Measurements from ENCODE around the gene PTPRR.

Gene PTPRR

GRCh38 chr12:70615174-70615866, 305.2 kb downstream of the PTPRR start:
- no peak overlapping the region for H3K27ac ChIP-seq (ENCODE audit: low read depth, low read length)
- H3F3A ChIP-seq (ENCODE audit: control insufficient read depth, insufficient read depth): no peaks in the 10 kb centered on the region
- H3K4me1 ChIP-seq (ENCODE audit: control insufficient read depth, low read length): no peaks in the 10 kb centered on the region
- no peak overlapping the region for H3K4me2 ChIP-seq (ENCODE audit: low read length)
- no peaks in the 10 kb centered on the region for H3K79me2 ChIP-seq (ENCODE audit: control insufficient read depth, low read length)
- H3K27me3 ChIP-seq (ENCODE audit: control insufficient read depth, low read length): peaks cover 5% of the 10 kb centered on the region; the same call in 1 of the 2 replicates
- no peak for TF ChIP-seq CTCF (IDR thresholded peaks at IDR 0.05; ENCODE audit: low read depth, low read length, poor library complexity, severe bottlenecking)
- no peak for TF ChIP-seq EZH2phosphoT487 (IDR thresholded peaks at IDR 0.05; ENCODE audit: borderline replicate concordance, low read length)
- H3K4me3 ChIP-seq (ENCODE audit: low read length): no peak overlapping the region
- H3K36me3 ChIP-seq (ENCODE audit: control insufficient read depth, low read length): no peaks in the 10 kb centered on the region
- no peaks in the 10 kb centered on the region for H4K20me1 ChIP-seq (ENCODE audit: control insufficient read depth, insufficient read depth, low read depth, low read length)
- no peaks in the 10 kb centered on the region for H3K9me3 ChIP-seq (ENCODE audit: control insufficient read depth, insufficient read depth, low read length)
- H3K9me2 ChIP-seq (replicated peaks; ENCODE audit: control insufficient read depth, low read length): no peaks in the 10 kb centered on the region

- Histone ChIP-seq H3F3A (ENCODE audit: control insufficient read depth, insufficient read depth) (no peaks in the 10 kb centered on the region), H3K4me2 (ENCODE audit: low read length) (no peak overlapping the region), H3K27ac (ENCODE audit: low read depth, low read length) (no peak overlapping the region), H3K9me2 (replicated peaks; ENCODE audit: control insufficient read depth, low read length) (no peaks in the 10 kb centered on the region), H3K79me2 (ENCODE audit: control insufficient read depth, low read length) (no peaks in the 10 kb centered on the region), H3K4me1 (ENCODE audit: control insufficient read depth, low read length) (no peaks in the 10 kb centered on the region), H3K36me3 (ENCODE audit: control insufficient read depth, low read length) (no peaks in the 10 kb centered on the region), H3K27me3 (ENCODE audit: control insufficient read depth, low read length) (peaks cover 5% of the 10 kb centered on the region; the same call in 1 of the 2 replicates), H3K9me3 (ENCODE audit: control insufficient read depth, insufficient read depth, low read length) (no peaks in the 10 kb centered on the region), H3K4me3 (ENCODE audit: low read length) (no peak overlapping the region), H4K20me1 (ENCODE audit: control insufficient read depth, insufficient read depth, low read depth, low read length) (no peaks in the 10 kb centered on the region)
- no peak for TF ChIP-seq CTCF (IDR thresholded peaks at IDR 0.05; ENCODE audit: low read depth, low read length, poor library complexity, severe bottlenecking)
- TF ChIP-seq EZH2phosphoT487 (IDR thresholded peaks at IDR 0.05; ENCODE audit: borderline replicate concordance, low read length): no peak
These were observed 310.6 kb downstream of the PTPRR start for GRCh38 chr12:70609739-70610491.

GRCh38 chr12:70609203-70609602, 311.3 kb downstream of the PTPRR start:
- Histone ChIP-seq H3K4me2 (ENCODE audit: low read length) (no peak overlapping the region), H4K20me1 (ENCODE audit: control insufficient read depth, insufficient read depth, low read depth, low read length) (no peaks in the 10 kb centered on the region), H3K9me2 (replicated peaks; ENCODE audit: control insufficient read depth, low read length) (no peaks in the 10 kb centered on the region), H3K9me3 (ENCODE audit: control insufficient read depth, insufficient read depth, low read length) (no peaks in the 10 kb centered on the region), H3K4me1 (ENCODE audit: control insufficient read depth, low read length) (no peaks in the 10 kb centered on the region), H3K27me3 (ENCODE audit: control insufficient read depth, low read length) (peaks cover 5% of the 10 kb centered on the region; the same call in 1 of the 2 replicates), H3F3A (ENCODE audit: control insufficient read depth, insufficient read depth) (no peaks in the 10 kb centered on the region), H3K27ac (ENCODE audit: low read depth, low read length) (no peak overlapping the region), H3K79me2 (ENCODE audit: control insufficient read depth, low read length) (no peaks in the 10 kb centered on the region), H3K4me3 (ENCODE audit: low read length) (no peak overlapping the region), H3K36me3 (ENCODE audit: control insufficient read depth, low read length) (no peaks in the 10 kb centered on the region)
- no peak for TF ChIP-seq CTCF (IDR thresholded peaks at IDR 0.05; ENCODE audit: low read depth, low read length, poor library complexity, severe bottlenecking)
- no peak for TF ChIP-seq EZH2phosphoT487 (IDR thresholded peaks at IDR 0.05; ENCODE audit: borderline replicate concordance, low read length)

Data from DOHH2 (cell line).